BE2C (cell line): ENCODE measurements around the gene PSMA1. TPM values are rescaled to one million over a fixed set of nuclear protein-coding genes. Genes with fewer than 3 reads are reported as not detected.
"Not testable (repeated sequence)": the region's sequence is repeated elsewhere in the genome, so short reads cannot be mapped to it uniquely, and the experiment has no call there.

ENCODE experiments used
- DNase-seq: peaks from one replicate; pipeline ENCODE4 v3.0.0-alpha.2; 2020
- H3K27me3 ChIP-seq: fragments of 250-450 bp; sonication (Bioruptor Pico); 2 replicates; pipeline ENCODE4 v1.5.1; 2020; ENCODE audit warnings: mild to moderate bottlenecking
- H3K36me3 ChIP-seq: fragments of 250-450 bp; sonication (Bioruptor Pico); 2 replicates; pipeline ENCODE4 v1.5.1; 2020; ENCODE audit warnings: mild to moderate bottlenecking
- H3K4me1 ChIP-seq: fragments of 250-450 bp; sonication (Bioruptor Pico); 2 replicates; pipeline ENCODE4 v1.5.1; 2020
- H3K4me3 ChIP-seq: 2 replicates; pipeline ENCODE4 v1.5.1; 2011; ENCODE audit warnings: low read depth, low read length
- H3K9me3 ChIP-seq: fragments of 250-450 bp; sonication (Bioruptor Pico); 2 replicates; pipeline ENCODE4 v1.5.1; 2020
- polyA plus RNA-seq: library from polyadenylated mRNA; unstranded; fragments of >200 nt; gene quantifications from one replicate; pipeline ENCODE4 v1.2.1, GENCODE V29; 2012; ENCODE audit warnings: low read depth, missing spikeins; ENCODE audit not compliant: insufficient read length, insufficient read depth
- TF ChIP-seq, protein P1 (sequence below): IDR thresholded peaks from 2 replicates; pipeline ENCODE4 v1.5.1; 2012; ENCODE audit warnings: mild to moderate bottlenecking, low read depth, low read length

Gene PSMA1
- polyA plus RNA-seq = 95.9 TPM

DNA sequence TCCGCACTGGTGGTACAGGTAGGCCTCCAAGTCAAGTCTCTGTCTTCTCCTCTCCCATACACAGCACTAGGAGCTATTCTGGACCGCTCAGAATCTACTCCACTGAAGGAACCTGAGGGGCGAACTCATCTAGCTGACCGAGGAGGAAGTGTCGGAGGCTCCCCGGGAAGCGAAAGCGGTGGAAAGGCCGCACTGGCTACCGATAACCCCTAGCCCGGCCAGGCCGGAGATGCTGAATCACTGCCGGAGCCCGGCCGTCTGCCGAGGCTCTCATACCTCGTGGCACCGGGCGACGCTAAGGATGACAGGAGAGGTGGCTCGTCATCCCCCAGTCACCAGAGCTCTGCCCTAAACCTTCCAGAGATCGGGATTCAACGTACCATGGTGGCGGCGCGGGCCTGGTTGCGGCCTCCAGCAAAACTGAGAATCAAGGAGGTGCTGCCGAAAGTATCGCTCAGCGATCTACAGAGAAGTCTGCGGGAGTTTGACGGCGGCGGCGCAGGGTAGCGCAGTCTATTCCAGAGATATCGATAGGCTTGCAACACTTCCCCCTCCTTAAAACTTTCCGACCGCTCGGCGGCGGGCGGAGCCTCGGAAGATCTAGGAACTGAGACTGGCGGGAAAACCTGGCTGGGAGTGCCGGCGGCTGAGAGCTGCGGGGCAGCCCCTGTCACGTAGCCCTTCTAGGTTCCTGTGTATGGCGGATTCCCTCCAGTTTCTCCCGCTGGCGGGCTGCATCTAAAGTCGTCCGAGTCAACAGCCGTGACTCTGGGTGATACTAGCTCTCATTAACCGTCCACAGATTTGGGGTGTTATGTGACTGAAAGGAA is at the start of gene PSMA1:
Gene PSMA1 (minus strand): TSS at position 470 of the 830 bp plus-strand sequence. CDS start 87 bp downstream, at position 383.
- TF ChIP-seq, protein P1, sequence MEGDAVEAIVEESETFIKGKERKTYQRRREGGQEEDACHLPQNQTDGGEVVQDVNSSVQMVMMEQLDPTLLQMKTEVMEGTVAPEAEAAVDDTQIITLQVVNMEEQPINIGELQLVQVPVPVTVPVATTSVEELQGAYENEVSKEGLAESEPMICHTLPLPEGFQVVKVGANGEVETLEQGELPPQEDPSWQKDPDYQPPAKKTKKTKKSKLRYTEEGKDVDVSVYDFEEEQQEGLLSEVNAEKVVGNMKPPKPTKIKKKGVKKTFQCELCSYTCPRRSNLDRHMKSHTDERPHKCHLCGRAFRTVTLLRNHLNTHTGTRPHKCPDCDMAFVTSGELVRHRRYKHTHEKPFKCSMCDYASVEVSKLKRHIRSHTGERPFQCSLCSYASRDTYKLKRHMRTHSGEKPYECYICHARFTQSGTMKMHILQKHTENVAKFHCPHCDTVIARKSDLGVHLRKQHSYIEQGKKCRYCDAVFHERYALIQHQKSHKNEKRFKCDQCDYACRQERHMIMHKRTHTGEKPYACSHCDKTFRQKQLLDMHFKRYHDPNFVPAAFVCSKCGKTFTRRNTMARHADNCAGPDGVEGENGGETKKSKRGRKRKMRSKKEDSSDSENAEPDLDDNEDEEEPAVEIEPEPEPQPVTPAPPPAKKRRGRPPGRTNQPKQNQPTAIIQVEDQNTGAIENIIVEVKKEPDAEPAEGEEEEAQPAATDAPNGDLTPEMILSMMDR = 0 out of 2 replicates have a peak, but pooled peaks have one; percentile 5
- Histone ChIP-seq H3K36me3 (peaks cover 8% of the 10 kb centered on the region; the same call in 1 of the 2 replicates), H3K4me3 (peak within 1 kb of the TSS; percentile 75), H3K4me1 (no peaks in the 10 kb centered on the region), H3K27me3 (no peaks in the 10 kb centered on the region), H3K9me3 (no peaks in the 10 kb centered on the region)
- peak; percentile 87 for DNase-seq

DNA sequence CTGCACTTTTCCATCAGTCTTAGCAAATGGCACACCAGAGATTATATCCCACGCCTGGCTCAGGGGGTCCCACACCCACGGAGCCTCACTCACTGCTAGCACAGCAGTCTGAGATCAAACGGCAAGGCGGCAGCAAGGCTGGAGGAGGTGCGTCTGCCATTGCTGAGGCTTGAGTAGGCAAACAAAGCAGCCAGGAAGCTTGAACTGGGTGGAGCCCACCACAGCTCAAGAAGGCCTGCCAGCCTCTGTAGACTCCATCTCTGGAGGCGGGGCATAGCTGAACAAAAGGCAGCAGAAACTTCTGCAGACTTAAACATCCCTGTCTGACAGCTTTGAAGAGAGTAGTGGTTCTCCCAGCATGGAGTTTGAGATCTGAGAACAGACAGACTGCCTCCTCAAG is 49.3 kb upstream of the PSMA1 start:
- H3K4me1 ChIP-seq, DNase-seq, H3K9me3 ChIP-seq, H3K36me3 ChIP-seq, H3K4me3 ChIP-seq, H3K27me3 ChIP-seq: not testable (repeated sequence)

DNA sequence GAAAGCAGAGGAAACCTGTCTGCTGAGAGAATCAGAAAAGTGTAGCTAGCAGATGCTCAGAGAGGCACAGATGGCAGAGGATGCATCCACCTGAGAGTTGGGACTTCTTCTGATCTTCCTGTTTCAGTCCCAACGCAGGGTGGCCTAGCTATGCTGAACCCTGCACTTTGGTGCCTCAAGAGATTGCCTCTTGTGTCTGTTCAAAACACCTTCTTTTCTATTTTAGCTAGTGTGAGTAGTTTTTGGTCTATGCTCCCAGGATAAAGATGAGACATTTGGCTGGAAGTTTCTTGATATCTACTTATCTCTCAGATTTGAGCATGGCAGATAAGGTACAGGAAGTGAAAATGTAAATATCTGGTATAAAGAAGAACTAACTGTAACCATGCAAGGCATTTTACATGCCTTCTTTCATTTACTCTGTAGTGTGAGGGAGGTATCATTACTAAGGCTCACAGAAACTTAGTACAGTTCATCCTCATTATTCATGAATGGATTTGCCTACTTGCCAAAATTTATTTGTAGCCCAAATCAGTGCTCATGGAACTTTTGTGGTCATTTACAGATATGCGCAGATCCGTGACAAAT is 47.0 kb upstream of the PSMA1 start:
- no peaks in the 10 kb centered on the region for H3K36me3 ChIP-seq
- no peaks in the 10 kb centered on the region for H3K4me1 ChIP-seq
- DNase-seq = no peak
- no peak overlapping the region for H3K4me3 ChIP-seq
- H3K27me3 ChIP-seq = no peaks in the 10 kb centered on the region
- no peaks in the 10 kb centered on the region for H3K9me3 ChIP-seq
- TF ChIP-seq, protein P1 = no peak

DNA sequence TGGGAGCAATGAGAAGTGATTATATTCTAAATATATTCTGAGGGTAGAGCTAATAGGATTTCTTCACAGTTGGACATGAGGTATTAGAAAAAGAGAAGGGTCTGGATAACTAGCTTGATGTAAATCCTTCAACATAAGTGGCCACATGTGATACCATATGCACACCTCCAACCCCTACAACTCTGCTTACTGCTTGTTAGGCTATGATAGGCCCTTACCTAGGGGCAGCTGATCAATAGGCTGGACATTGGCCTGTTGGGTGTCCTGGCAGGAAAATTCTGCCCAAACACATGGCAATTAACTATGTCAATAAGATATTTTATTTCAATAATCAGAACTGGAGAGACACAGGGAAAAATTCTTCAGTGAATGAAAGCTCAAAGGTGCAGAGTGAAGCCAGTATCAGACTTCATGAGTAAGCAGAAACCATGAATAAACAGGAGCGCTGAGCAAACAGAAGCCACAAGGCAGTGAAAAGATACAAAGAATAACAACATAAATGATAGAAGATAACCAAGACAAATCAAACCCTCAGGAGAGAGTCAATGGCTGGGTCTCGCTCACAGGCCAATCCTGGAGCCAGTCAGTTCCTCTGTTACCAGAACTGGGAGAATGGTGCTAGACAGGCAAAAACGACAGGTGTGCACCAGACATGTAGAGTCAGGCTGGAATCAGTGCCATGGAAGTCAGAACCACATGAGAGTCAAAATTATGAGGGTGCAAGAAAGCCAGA is 46.3 kb upstream of the PSMA1 start:
- no peak for DNase-seq
- Histone ChIP-seq H3K9me3 (no peaks in the 10 kb centered on the region), H3K27me3 (no peaks in the 10 kb centered on the region), H3K36me3 (no peaks in the 10 kb centered on the region), H3K4me1 (no peaks in the 10 kb centered on the region), H3K4me3 (no peak overlapping the region)
- TF ChIP-seq, protein P1 = no peak

DNA sequence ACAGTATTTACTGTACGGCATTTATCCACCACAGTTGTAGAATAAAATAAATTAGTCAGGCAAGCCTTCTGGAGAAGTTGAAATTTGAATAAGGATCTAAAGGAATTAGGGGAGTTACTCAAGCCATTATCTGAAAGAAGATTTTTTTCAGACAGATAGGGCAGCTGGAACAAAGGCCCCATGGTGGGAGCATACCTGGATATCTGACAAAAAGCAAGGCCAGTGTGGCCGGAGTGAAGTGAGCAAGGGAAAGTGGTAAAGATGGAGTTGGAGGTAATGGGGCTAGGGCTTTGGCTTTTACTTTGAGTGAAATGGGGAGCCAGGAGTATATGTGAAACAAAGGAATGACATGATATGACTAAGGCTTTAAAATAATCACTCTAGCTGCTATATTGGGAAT is 45.7 kb upstream of the PSMA1 start:
- Histone ChIP-seq H3K36me3 (no peaks in the 10 kb centered on the region), H3K4me3 (no peak overlapping the region), H3K4me1 (no peaks in the 10 kb centered on the region), H3K9me3 (no peaks in the 10 kb centered on the region), H3K27me3 (no peaks in the 10 kb centered on the region)
- DNase-seq = no peak
- TF ChIP-seq, protein P1 = no peak

DNA sequence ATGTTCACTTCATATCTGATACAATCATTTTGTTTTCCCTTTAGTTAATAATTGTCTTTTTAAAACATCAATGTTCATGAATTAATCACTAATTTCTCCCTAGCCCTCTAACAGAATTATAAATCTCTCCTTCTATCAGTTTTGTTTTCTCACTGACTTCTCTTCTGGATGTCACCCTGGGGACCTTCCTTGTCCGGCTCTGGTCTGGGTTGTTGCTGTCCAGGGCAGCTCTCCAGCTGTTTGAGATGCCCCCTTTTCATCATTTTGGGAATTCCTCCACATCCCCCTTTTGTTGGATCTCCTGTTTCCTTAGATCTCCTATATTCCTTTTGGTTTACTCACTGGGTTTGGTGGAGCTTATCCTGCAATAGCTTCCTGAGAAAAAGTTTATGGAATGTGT is 35.6 kb upstream of the PSMA1 start:
- H3K4me3 ChIP-seq = no peak overlapping the region
- H3K36me3 ChIP-seq = no peaks in the 10 kb centered on the region
- no peak for DNase-seq
- no peaks in the 10 kb centered on the region for H3K4me1 ChIP-seq
- TF ChIP-seq, protein P1 = no peak
- no peaks in the 10 kb centered on the region for H3K27me3 ChIP-seq
- H3K9me3 ChIP-seq = no peaks in the 10 kb centered on the region
